Breast epithelium (tissue), 4 donors: Measurements from ENCODE around the gene RENBP. TPM values are rescaled to one million over a fixed set of nuclear protein-coding genes. Genes with fewer than 3 reads are reported as not detected.
A peak's percentile ranks its signal among the peaks of the same experiment; 100 is the strongest.

Experiments
- DNase-seq, 2 donors: peaks; one replicate each; pipeline ENCODE4 v3.0.0-alpha.2; 2019; ENCODE audit warnings: low spot score in 2 of 2
- H3K27ac ChIP-seq, 2 donors: fragments of 200-600 bp; sonication (generic) in 1 of 2; one replicate each; pipeline ENCODE4 v1.5.1; 2016 to 2019; ENCODE audit warnings: mild to moderate bottlenecking in 1 of 2
- H3K27me3 ChIP-seq, 2 donors: fragments of 200-600 bp; sonication (generic) in 1 of 2; one replicate each; pipeline versions ENCODE4 v1.5.1 to v1.6.0; 2017 to 2019; ENCODE audit warnings: control low read depth in 1 of 2, mild to moderate bottlenecking in 1 of 2
- H3K36me3 ChIP-seq: fragments of 200-600 bp; one replicate; pipeline ENCODE4 v1.5.1; 2019
- H3K4me1 ChIP-seq, 2 donors: fragments of 200-600 bp; sonication (generic); one replicate each; pipeline ENCODE4 v1.5.1; 2016 to 2019; ENCODE audit warnings: control low read depth in 1 of 2
- H3K4me3 ChIP-seq, 3 donors: fragments of 200-600 bp; sonication (generic); 1 replicate in 2 of 3; 2 replicates in 1 of 3; pipeline ENCODE4 v1.5.1; 2016 to 2019; ENCODE audit warnings: mild to moderate bottlenecking in 3 of 3, moderate library complexity in 2 of 3
- H3K9me3 ChIP-seq, 2 donors: fragments of 200-600 bp; sonication (generic) in 1 of 2; one replicate each; pipeline ENCODE4 v1.5.1; 2016 to 2019; ENCODE audit warnings: control low read depth in 1 of 2
- POLR2A ChIP-seq: fragments of 450-650 bp; IDR thresholded peaks from one replicate; pipeline ENCODE4 v1.6.1; 2016; ENCODE audit warnings: antibody characterized with exemption, mild to moderate bottlenecking, moderate library complexity
- POLR2AphosphoS5 ChIP-seq, 3 donors: sonication (generic); formaldehyde crosslinking; IDR thresholded peaks; one replicate each; pipeline ENCODE4 v1.6.1; 2017; ENCODE audit warnings: antibody characterized with exemption in 3 of 3
- intact Hi-C: fragments of 100-400 bp; cut with DNase I; formaldehyde crosslinking; loops from one replicate; pipeline ENCODE4 v1.15.1; 2023; ENCODE audit warnings: low total_unique reads
- total RNA-seq, 3 donors: library from RNA; depleted of rRNA; stranded (reverse); fragments of >200 nt; gene quantifications; one replicate each; pipeline ENCODE4 v1.1.0, GENCODE V29; 2016
- TF ChIP-seq, protein P1 (sequence below), 3 donors: fragments of 450-650 bp; IDR thresholded peaks; one replicate each; pipeline ENCODE4 v1.5.1; 2016 to 2017; ENCODE audit warnings: antibody characterized with exemption in 3 of 3, mild to moderate bottlenecking in 3 of 3, moderate library complexity in 3 of 3

RENBP gene
- total RNA-seq, 3 donors from 2014 or later, result 6.6 to 50.7 (median 6.9) TPM

DNA sequence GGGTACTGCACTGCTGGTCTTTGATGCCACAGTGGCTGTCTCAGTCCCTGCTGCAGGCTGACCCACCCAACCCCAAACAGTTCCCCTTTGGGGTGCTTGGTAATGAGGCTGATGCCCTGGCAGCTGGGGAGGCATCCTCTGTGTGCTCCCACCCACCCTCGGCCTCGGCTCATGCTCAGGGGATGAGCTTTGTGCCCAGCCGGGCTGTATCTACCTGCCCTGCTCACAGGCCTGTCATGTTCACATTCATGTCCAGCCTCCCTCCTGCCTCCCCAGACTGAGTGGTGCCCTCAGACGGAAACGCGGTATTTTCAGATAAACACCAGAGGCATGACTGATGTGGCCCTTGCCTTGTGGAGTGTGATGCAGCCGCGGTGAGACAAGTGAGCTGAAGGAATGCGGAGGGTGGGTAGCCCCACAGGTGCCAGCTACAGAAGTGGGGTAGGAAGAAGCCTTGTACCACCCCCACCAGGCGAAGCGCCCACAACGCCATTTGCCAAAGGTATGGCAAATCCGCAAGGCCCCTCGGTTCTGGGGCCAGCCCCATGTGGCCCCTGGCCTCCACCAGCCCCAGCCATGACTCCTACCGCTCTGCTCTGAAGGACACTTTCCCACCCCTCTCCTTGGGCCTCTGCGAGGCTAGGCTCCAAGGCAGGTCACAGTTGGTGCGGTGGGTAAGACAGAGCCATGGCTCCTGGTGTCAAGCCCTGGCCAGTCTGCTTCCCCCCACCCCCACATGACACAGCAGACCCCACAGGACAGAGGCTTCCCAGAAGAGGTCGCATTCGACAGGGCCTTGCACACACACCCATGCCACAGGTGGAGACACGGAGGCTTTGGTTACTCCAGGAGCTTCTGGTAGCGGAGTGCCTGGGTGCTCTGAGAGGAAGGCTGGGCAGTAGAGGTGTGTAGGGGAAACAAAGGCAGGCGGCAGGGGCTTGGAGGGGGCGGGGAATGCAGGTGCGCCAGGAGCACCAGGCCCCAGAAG, 1.8 kb upstream of the RENBP start:
- intact Hi-C loops, result no loop called here
- Histone ChIP-seq H3K4me3 (no peak overlapping the region), H3K27ac (no peak overlapping the region), H3K9me3 (no peaks in the 10 kb centered on the region), H3K27me3 (peaks cover 0 to 39% of the 10 kb centered on the region in 2 donors), H3K36me3 (no peaks in the 10 kb centered on the region), H3K4me1 (no peaks in the 10 kb centered on the region)
- DNase-seq, result no peak
- TF ChIP-seq, protein P1, sequence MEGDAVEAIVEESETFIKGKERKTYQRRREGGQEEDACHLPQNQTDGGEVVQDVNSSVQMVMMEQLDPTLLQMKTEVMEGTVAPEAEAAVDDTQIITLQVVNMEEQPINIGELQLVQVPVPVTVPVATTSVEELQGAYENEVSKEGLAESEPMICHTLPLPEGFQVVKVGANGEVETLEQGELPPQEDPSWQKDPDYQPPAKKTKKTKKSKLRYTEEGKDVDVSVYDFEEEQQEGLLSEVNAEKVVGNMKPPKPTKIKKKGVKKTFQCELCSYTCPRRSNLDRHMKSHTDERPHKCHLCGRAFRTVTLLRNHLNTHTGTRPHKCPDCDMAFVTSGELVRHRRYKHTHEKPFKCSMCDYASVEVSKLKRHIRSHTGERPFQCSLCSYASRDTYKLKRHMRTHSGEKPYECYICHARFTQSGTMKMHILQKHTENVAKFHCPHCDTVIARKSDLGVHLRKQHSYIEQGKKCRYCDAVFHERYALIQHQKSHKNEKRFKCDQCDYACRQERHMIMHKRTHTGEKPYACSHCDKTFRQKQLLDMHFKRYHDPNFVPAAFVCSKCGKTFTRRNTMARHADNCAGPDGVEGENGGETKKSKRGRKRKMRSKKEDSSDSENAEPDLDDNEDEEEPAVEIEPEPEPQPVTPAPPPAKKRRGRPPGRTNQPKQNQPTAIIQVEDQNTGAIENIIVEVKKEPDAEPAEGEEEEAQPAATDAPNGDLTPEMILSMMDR (IDR thresholded peaks at IDR 0.05), result no peak
- TF ChIP-seq POLR2AphosphoS5 (IDR thresholded peaks at IDR 0.05), result no peak
- TF ChIP-seq POLR2A, result no peak

DNA sequence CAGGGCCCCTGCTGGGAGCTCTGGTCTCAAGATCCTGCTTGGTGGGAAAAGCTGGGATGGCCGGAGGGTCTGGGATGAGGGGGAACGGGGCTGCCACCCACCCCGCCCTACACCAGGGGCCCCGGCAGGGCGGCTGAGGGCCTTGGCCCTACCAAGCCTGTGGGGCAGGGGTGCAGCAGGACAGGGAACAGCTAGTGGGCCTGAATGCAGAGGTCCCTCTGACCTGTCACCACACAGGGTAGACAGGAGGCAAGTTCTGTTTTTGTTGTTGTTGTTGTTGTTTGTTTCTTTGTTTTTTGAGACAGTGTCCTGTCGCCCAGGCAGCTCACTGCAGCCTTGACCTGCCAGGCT, 332 bp upstream of the RENBP start:
- intact Hi-C loops, result no loop called here
- H3K4me3 ChIP-seq, result peak overlapping the region; percentile 29 to 51 (median 43)
- H3K27ac ChIP-seq, result no peak overlapping the region
- H3K36me3 ChIP-seq, result no peaks in the 10 kb centered on the region
- no peaks in the 10 kb centered on the region for H3K9me3 ChIP-seq
- peaks cover 0 to 47% of the 10 kb centered on the region in 2 donors for H3K27me3 ChIP-seq
- TF ChIP-seq POLR2A (no peak), POLR2AphosphoS5 (IDR thresholded peaks at IDR 0.05) (no peak)
- TF ChIP-seq, protein P1 (IDR thresholded peaks at IDR 0.05), result no peak
- no peaks in the 10 kb centered on the region for H3K4me1 ChIP-seq
- no peak for DNase-seq

DNA sequence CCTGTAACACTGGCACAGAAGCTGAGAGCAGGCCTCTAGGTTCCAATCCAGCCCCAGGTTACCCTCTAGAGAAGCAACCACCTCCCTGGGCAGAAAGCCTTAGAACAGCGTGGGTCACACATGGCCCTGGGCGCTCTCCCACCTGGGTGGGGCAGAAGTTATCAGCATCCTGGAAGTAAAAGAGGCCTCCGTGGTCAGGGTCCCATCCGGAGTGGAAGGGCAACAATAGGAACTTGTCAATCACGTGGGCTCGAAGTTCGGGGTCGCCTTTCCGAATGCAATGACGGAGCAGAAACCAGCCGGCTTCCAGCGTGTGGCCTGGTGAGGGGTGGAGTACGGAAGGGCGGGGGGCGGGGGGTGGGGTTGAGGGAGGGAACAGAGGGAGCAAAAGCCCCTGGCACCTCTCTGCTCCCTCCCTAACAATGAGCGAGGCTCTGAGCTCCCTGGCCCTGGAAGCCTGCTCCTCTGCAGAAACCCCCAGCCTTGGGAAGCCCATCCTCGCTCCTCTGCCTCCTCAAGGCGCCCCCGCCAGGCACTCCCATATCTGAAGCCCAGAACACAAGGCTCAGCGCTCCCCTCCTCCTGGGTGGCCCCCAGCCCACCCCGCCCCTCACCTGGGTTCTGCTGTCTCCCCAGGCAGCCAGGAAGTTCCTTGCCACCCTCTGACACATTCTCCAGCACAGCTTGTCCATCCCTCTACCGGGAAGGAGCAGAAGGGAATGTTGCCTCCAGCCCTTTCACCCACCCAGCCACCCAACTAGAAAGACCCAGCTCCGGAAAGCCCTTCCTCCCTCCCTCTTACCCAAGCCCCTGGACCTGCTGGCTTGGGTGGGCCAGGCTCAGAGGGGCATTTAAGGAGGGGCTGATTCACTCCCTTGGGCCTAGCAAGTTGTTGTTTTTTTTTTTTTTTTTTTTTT, 2.8 kb downstream of the RENBP start:
- no peaks in the 10 kb centered on the region for H3K36me3 ChIP-seq
- no peak for DNase-seq
- intact Hi-C loops, result no loop called here
- peak overlapping the region in 1 of 2 donors; percentile 25 for H3K27ac ChIP-seq
- peaks cover 0 to 45% of the 10 kb centered on the region in 2 donors for H3K27me3 ChIP-seq
- H3K4me1 ChIP-seq, result no peaks in the 10 kb centered on the region
- TF ChIP-seq POLR2A, result no peak
- TF ChIP-seq POLR2AphosphoS5 (IDR thresholded peaks at IDR 0.05), result no peak
- TF ChIP-seq, protein P1 (IDR thresholded peaks at IDR 0.05), result no peak
- no peaks in the 10 kb centered on the region for H3K9me3 ChIP-seq
- peak overlapping the region in 2 of 3 donors; percentile 9 to 28 for H3K4me3 ChIP-seq

DNA sequence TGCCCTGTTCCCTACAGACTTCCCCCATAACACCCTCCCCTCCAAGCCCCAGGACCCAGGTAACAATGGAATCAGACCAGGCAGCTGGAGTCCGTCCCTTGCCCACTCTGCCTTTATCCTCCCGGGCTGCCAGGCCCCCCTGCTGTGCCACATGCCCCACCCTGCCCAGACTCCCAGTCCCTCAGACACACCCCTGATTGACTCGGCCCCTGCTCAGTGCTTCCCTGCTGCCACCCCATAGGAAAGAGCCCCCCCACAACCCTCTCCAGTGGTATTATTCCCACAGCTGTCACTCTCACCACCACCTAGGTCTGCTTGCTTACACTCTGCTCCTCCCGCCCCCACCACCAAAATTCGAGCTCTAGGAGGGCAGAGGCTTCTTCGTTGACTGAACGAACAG, 4.9 kb downstream of the RENBP start:
- no peak for TF ChIP-seq POLR2A
- no peak for TF ChIP-seq POLR2AphosphoS5 (IDR thresholded peaks at IDR 0.05)
- TF ChIP-seq, protein P1 (IDR thresholded peaks at IDR 0.05), result no peak
- Histone ChIP-seq H3K4me3 (no peak overlapping the region), H3K27ac (no peak overlapping the region), H3K4me1 (no peaks in the 10 kb centered on the region), H3K27me3 (peaks cover 0 to 37% of the 10 kb centered on the region in 2 donors), H3K36me3 (no peaks in the 10 kb centered on the region), H3K9me3 (no peaks in the 10 kb centered on the region)
- DNase-seq, result no peak
- intact Hi-C loops, result no loop called here
